SJCRH30 (cell line): ENCODE measurements around the gene NGFR. TPM values are rescaled to one million over a fixed set of nuclear protein-coding genes. Genes with fewer than 3 reads are reported as not detected.

Experiments used
- DNase-seq, 2 experiments: peaks; one replicate each; pipeline ENCODE4 v3.0.0-alpha.2; 2015 to 2020
- H3K27ac ChIP-seq: fragments of 250-450 bp; sonication (Bioruptor Pico); 2 replicates; pipeline ENCODE4 v1.5.1; 2020; ENCODE audit warnings: mild to moderate bottlenecking, moderate library complexity
- H3K27me3 ChIP-seq: fragments of 250-450 bp; sonication (Bioruptor Pico); 2 replicates; pipeline ENCODE4 v1.5.1; 2020; ENCODE audit warnings: mild to moderate bottlenecking, moderate library complexity
- H3K36me3 ChIP-seq: fragments of 250-450 bp; sonication (Bioruptor Pico); 2 replicates; pipeline ENCODE4 v1.5.1; 2020; ENCODE audit warnings: mild to moderate bottlenecking, moderate library complexity
- H3K4me1 ChIP-seq: fragments of 250-450 bp; sonication (Bioruptor Pico); 2 replicates; pipeline ENCODE4 v1.5.1; 2020; ENCODE audit warnings: mild to moderate bottlenecking, moderate library complexity
- H3K4me3 ChIP-seq: fragments of 250-450 bp; sonication (Bioruptor Pico); 2 replicates; pipeline ENCODE4 v1.5.1; 2020; ENCODE audit warnings: mild to moderate bottlenecking, moderate library complexity
- H3K9me3 ChIP-seq: fragments of 250-450 bp; sonication (Bioruptor Pico); replicated peaks from 2 replicates; pipeline ENCODE4 v1.5.1; 2020; ENCODE audit warnings: mild to moderate bottlenecking, moderate library complexity
- total RNA-seq: library from RNA; depleted of rRNA; stranded (reverse); fragments of >200 nt; shearing (Covaris generic); gene quantifications from 2 replicates; pipeline ENCODE4 v1.2.3, GENCODE V29; 2014

The NGFR gene
- total RNA-seq, 1 experiment from 2014 or later = 105 TPM

DNA sequence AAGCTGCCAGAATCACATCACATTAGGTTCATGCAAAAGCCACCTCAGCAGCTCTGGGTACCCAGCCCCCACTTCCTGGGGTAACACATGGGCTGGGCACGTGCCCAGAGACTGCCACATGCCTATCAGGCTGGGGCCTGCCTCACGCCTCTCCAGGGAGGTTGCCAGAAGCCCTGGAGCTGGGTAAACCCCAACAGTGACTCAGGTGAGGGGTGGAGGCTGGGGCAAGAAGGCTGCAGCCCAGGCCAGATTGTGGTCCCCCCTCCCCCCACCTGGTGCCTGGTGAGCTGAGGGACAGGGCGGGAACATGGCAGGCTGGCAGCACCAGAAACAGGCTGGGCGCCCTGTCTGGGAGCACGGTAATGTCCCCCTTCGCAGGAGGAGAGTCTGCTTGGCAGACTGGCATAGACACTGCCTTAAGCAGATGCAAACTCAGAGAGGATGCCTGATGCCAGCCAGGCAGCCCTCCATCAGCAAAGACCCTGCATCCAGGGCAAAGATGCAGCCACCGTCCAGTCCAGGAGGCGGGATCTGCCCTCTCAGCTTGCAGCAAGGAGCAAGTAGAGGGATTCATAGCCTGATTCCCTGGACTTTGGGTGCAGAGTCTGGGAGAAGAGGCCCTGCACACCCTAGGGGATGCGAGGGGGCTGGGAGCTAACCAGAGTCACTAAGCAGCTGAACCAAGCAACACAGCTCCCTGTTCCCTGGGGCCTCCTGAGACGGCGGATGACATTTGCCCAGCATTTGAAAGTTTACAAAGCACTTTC, 28.8 kb downstream of the NGFR start:
- Histone ChIP-seq H3K27ac (peak overlapping the region; percentile 36; the same call in 1 of the 2 replicates), H3K27me3 (no peaks in the 10 kb centered on the region)

DNA sequence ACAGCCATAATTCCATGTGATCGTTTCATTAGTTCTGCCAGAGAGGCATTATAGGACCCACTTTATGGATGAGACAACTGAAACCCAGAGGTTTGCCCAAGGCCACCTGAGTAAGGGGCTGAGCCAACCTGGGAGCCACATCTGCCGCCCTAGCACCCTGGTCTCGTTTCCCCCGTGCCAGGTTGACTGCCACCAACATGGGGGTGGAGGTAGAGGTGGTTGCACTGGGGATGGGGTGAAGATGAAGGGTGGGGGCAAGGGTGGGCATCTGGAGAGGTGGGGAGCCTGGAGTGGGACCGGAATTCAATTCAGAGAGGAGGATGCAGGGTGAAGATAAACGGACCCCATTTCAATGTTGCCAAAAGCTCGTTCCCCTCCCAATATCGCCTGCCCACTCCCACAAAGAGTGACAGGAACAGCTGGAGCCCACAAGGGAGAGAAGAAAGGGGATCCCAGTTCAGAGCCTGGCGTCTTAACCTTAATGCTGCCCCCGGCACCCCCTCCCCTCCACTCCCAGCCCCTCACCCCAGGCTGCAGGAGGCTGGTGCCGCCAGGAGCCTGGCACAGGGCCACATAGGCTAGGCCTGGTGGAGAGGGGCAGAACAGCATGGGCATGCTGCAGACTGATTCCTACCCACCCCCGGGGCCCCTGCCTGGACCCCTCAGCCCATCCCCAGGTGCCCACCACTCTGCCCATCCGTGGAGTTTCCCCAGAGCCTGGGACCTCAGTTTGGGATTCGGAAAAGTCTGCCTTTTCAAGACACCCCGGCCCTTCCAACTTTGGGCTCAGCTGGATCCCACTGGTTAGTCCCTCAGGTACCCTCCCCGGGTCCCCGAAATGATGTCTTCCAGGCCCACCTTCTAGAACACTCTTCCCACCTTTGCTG, 29.6 kb downstream of the NGFR start:
- Histone ChIP-seq H3K27ac (peak overlapping the region; percentile 36; the same call in 1 of the 2 replicates), H3K36me3 (no peaks in the 10 kb centered on the region), H3K4me3 (no peak overlapping the region), H3K9me3 (no peaks in the 10 kb centered on the region), H3K4me1 (peaks cover 36% of the 10 kb centered on the region), H3K27me3 (no peaks in the 10 kb centered on the region)
- DNase-seq = peak; percentile 88 to 92

More for the DNA sequence above, 28.8 kb downstream of the NGFR start:
- Histone ChIP-seq H3K4me3 (no peak overlapping the region), H3K9me3 (no peaks in the 10 kb centered on the region), H3K4me1 (peaks cover 40% of the 10 kb centered on the region), H3K36me3 (no peaks in the 10 kb centered on the region)
- DNase-seq = peak in 1 of 2 experiments; percentile 50

DNA sequence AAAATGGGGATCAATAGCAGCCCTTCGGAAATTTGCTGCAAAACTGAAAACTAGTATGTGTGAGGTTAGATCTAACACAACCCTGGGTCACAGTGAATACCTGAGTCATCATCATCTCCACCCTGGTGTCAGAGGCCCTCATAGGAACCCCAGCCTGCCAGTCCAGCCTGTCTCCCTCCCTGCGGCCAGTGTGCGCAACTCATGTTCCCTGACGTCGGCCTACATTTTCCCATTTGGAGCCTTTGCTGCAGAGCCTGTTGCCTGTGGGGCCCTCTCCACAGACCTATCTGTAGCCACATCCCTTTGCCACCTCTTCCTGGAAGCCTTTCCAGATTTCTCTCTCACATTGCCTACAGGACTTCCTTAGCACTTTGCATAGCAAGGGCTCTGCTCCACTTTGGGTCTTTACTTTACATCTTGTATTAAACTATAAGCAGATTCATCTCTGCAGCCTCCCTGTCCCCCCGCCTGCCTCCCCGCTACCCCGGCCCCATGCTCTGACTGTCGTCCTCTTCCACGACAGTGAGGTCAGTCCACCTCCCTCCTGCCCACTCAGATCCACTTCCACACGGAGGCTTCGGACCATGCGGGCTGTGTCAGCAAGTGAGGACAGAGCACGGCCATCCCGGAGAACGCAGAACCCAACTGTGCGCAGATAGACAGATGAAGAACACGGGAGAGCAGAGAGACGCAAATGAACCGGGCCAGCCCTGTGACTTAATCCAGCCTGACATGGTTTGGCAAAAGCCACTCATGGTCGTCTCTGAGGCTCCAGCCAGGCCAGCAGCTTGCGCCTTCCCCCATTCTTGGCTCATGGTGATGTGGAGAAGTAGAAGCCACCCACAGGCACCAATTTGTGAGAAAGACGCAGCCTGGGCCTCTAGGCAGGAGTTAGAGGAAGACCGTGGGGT, 31.0 kb downstream of the NGFR start:
- Histone ChIP-seq H3K27ac (no peak overlapping the region), H3K4me1 (peaks cover 30% of the 10 kb centered on the region), H3K27me3 (no peaks in the 10 kb centered on the region), H3K36me3 (no peaks in the 10 kb centered on the region), H3K4me3 (no peak overlapping the region), H3K9me3 (no peaks in the 10 kb centered on the region)
- peak in 1 of 2 experiments; percentile 2 for DNase-seq

DNA sequence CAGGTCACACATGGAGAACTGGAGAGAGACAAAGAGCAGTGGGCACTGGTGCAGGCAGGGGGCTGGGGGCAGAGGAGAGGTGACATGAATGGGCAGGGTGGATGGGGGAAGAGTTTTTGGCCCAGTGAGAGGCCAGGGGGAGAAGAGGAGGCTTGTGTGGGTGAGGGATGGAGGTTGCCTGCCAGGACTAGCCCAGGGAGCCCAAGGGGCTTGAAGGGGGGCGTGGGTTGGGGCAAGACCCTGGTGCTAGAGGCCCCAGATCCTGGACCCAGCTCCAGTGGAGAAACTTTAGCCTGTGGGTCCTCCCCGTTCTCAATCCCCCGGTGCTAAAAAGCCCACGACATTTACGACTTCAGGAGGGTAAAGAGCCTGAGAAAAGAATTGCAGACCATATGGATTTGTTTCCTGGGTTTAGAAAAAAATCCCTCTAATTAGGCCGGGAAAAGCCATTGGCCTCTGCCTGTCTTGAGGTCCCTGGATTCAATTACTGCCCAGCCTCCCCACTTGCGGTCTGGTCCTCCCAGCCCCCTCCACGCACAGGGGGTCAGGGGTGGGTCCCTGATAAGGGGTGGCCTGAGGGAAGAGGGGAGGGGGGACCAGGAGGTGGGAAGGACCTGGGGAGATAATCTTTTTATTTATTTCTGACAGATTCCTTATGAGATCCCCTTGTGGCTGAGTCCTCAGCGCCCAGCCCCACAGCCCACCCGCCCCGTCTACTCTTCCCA, 33.0 kb downstream of the NGFR start:
- Histone ChIP-seq H3K4me3 (no peak overlapping the region), H3K27me3 (no peaks in the 10 kb centered on the region), H3K27ac (no peak overlapping the region), H3K36me3 (no peaks in the 10 kb centered on the region), H3K4me1 (peaks cover 28% of the 10 kb centered on the region), H3K9me3 (no peaks in the 10 kb centered on the region)
- peak in 1 of 2 experiments; percentile 30 for DNase-seq

DNA sequence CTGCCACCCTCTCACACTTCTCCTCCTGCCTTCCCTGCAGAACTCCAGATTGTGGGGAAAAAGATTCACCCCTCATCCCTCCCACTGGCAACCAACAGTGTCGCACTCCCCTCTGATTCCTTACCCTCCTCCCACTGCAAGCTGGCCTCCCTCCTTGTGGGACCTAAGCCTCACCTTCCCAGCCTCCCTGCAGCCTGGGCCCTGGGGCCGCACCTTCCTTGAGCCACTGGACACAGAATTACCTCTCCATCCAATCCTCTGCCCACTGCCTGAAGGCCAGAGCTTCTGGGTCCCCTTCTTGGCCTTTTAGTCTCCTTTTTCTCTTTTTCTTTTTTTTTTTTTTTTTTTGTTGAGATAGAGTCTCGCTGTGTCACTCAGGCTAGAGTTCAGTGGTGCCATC, 33.9 kb downstream of the NGFR start:
- DNase-seq = no peak
- Histone ChIP-seq H3K4me3 (no peak overlapping the region), H3K27me3 (no peaks in the 10 kb centered on the region), H3K4me1 (peaks cover 22% of the 10 kb centered on the region), H3K9me3 (no peaks in the 10 kb centered on the region), H3K27ac (no peak overlapping the region), H3K36me3 (no peaks in the 10 kb centered on the region)

DNA sequence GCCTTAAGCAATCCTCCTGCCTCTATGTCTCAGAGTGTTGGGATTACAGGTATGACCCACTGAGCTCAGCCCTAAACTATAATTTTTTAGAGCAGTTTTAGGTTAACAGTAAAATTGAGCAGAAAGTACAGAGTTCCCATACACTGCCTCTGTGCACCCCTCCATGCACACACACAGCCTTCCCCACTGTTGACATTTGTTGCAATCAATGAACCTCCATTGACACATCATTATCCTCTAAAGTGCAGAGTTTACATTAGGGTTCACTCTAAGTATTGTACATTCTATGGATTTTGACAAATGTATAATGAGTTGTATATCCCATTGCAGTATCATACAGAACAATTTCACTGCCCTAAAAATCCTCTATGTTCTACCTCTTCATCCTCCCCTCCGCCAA, 35.0 kb downstream of the NGFR start:
- Histone ChIP-seq H3K36me3 (no peaks in the 10 kb centered on the region), H3K4me3 (no peak overlapping the region), H3K9me3 (no peaks in the 10 kb centered on the region), H3K27ac (no peak overlapping the region), H3K27me3 (no peaks in the 10 kb centered on the region), H3K4me1 (peaks cover 10% of the 10 kb centered on the region)
- DNase-seq = no peak

DNA sequence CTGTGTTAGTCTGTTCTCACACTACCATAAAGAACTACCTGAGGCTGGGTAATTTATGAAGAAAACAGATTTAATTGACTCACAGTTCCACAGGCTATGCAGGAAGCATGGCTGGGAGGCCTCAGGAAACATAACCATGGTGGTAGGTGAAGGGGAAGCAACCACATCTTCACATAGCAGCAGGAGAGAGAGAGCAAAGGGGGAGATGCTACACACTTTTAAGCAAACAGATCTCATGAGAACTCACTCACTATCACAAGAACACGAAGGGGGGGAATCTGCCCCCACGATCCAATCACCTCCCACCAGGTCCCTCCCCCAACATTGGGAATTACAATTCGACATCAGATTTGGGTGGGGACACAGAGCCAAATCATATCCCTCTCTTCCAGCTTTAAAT, 48.8 kb downstream of the NGFR start:
- Histone ChIP-seq H3K36me3 (no peaks in the 10 kb centered on the region), H3K27me3 (no peaks in the 10 kb centered on the region), H3K9me3 (no peaks in the 10 kb centered on the region; the same call in 1 of the 2 replicates), H3K27ac (no peak overlapping the region), H3K4me1 (peaks cover 43% of the 10 kb centered on the region), H3K4me3 (no peak overlapping the region)
- no peak for DNase-seq

DNA sequence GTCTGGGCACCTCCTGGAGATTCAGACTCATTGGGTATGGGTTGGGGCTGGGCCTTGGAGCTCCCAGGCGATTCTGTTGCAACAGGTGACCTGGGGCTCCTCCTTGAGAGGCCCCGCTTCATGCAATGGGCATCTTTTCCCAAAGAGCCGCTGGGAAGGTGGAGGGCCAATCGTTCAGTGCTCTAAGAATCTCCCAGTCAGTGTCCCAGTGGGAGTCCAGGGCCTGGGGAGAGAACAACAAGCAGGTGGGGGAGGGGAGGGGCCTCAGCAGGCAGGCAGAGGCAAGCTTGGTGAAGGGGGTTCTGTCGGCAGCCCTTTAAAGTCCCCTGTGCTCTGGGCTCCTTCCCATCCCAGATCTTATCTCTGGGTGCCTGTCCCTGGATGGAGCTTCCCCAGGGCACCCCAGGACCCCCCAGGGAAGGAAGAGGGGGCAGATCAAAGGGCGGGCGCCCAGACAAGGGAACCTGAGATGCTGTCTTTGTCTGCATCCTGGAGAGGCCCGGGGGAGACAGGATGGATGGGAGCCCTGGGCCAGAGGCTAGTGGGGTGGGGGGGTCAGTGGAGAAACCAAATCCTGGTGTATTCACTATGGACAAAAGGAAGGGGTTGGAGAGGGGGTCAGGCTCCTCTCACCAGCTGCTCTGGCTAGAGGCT, 50.0 kb downstream of the NGFR start:
- Histone ChIP-seq H3K27me3 (no peaks in the 10 kb centered on the region), H3K4me3 (no peak overlapping the region; the same call in 1 of the 2 replicates), H3K27ac (peak overlapping the region; percentile 74), H3K36me3 (no peaks in the 10 kb centered on the region), H3K9me3 (no peaks in the 10 kb centered on the region; the same call in 1 of the 2 replicates), H3K4me1 (peaks cover 47% of the 10 kb centered on the region)
- DNase-seq = peak; percentile 48 to 56

DNA sequence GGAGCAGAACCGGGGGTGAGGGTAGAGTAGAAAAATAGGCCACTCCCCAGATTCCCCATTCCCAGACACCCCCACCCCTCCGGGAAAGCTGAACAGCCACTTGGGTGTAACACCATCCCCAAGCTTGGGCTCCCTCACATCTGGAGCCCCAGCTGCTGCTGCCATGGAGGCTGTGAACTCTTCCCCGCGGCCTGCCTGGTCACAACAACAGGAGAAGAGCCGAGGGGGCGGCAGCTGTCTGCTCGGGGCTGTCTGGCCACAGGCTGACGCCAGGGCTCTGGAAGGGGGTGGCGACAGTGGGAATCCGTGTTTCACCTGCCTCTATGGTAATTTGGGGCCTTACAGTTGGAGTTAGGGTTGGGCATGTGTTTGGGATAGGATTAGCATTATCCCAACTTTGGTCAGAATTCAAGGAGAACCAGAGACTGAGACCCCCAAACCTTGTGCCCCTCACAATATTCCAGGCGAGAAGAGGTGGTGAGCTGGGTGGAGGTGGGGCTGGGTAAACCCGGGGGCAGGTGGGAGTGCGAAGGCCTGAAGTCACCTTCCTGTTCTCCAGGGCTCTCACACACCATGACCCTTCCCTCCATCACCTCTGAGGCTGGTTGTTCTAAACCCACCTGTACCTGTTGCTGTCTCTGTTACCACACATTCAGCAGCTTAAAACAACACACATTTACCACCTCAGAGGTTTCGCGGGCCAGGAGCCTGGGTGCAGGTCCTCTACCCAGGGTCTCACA, 50.9 kb downstream of the NGFR start:
- Histone ChIP-seq H3K27ac (peak overlapping the region; percentile 74), H3K4me3 (no peak overlapping the region; the same call in 1 of the 2 replicates), H3K9me3 (no peaks in the 10 kb centered on the region; the same call in 1 of the 2 replicates), H3K27me3 (no peaks in the 10 kb centered on the region), H3K4me1 (peaks cover 53% of the 10 kb centered on the region), H3K36me3 (no peaks in the 10 kb centered on the region)
- peak; percentile 90 to 93 for DNase-seq

DNA sequence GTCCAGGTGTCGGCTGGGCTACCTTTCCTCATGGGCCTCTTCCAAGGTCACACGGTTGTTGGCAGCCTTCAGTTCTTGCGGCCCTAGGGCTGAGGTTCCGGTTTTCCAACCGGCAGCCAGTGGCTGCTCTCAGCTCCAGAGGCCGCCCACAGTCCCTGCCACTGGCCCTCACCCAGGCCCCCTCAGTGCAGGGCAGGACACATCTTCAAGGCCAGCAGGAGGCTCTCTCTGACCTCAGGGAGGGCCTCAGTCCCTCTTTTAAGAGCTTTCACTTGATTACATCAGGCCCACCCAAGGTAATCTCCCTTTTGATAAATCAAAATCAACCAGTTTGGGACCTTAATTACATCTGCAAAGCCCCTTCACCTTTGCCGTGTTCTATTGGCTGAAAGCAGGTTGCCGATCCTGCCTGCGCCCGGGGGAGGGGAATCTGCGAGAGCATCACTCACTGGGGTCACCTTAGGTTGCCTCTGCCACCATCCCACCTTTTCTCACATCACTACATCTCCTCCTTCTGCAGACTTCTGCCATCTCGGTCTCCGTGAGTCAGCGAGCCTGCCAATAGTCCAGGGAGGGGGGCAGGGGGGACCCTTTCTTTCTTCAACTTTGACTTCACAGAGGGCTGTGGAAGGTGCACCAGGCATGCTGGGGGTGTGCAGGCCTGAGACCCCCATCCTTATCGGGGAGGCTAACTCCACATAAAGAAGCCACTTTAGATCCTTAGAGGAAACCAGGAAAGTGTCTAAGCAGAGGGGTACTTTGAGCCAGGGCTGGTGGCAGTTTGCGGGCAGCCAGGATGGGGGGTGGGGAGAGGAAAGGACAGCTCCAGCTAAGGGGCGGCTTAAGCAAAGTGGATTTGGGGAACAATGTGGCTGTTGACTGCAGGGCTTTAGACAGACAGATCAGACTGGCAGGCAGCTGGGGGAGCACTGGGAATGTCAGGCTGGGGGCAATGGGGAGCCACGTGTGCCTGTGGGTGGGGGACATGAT, 51.7 kb downstream of the NGFR start:
- Histone ChIP-seq H3K27me3 (no peaks in the 10 kb centered on the region), H3K27ac (peak overlapping the region; percentile 74)

DNA sequence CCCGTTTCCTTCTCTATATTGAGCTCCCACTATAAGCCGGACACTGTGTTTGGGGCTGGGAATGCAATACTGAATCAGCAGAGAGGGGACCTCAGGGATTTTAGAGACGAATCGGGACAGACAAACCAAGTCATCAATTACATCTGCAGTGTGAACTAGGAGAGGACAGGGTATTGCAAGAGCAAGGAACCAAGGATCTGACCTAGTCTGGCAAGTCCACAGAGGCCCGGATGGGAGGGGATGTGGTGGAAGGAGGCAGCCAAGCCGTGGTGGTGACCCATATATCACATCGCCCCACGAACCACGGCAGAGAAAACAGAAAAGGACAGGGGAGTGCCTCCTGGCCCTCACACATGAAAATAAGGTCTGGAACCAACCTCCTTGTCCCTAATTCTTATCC, 52.5 kb downstream of the NGFR start:
- DNase-seq = peak in 1 of 2 experiments; percentile 39
- H3K9me3 ChIP-seq = no peaks in the 10 kb centered on the region
- peaks cover 68% of the 10 kb centered on the region for H3K4me1 ChIP-seq
- no peaks in the 10 kb centered on the region for H3K27me3 ChIP-seq
- H3K4me3 ChIP-seq = no peak overlapping the region
- peak overlapping the region; percentile 74 for H3K27ac ChIP-seq
- no peaks in the 10 kb centered on the region for H3K36me3 ChIP-seq

More for the DNA sequence above, 51.7 kb downstream of the NGFR start:
- Histone ChIP-seq H3K4me1 (peaks cover 61% of the 10 kb centered on the region), H3K4me3 (no peak overlapping the region), H3K36me3 (no peaks in the 10 kb centered on the region), H3K9me3 (no peaks in the 10 kb centered on the region)
- peak; percentile 69 to 73 for DNase-seq

DNA sequence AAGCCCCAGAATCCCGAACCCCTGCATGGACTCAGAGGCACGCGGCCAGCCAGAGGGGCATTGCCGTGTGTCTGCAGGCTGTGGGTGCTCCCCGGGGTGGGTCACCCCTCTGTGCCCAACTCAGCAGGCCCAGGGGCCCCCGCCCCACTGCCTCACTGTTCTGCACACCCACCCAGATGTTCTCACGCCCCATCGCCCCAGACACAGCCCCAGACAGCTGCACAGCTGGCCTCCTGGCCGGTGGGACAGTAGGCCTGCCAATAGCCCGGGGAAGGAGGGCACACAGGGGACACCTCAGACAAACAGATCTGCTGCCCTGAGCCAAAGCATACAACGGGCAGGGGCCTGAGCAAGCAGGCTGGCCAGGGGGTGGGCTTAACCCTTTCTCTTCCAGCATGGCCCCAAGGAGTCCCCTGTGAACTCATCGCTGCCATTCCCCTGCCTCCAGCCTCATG, 53.0 kb downstream of the NGFR start:
- H3K9me3 ChIP-seq = no peaks in the 10 kb centered on the region
- H3K4me1 ChIP-seq = peaks cover 74% of the 10 kb centered on the region
- DNase-seq = peak; percentile 53 to 59
- H3K36me3 ChIP-seq = no peaks in the 10 kb centered on the region
- H3K4me3 ChIP-seq = no peak overlapping the region
- H3K27ac ChIP-seq = peak overlapping the region; percentile 74
- no peaks in the 10 kb centered on the region for H3K27me3 ChIP-seq
